H1 (cell line): Measurements from ENCODE around the gene UBAP2L.

ENCODE experiments used
- CTCF ChIP-seq, 3 experiments: IDR thresholded peaks; 1 replicate in 2 of 3; 2 replicates in 1 of 3; pipeline versions ENCODE4 v1.5.1 to v1.6.1; 2011; ENCODE audit warnings: low read length in 3 of 3, mild to moderate bottlenecking in 3 of 3, inconsistent platforms in 2 of 3, low read depth in 1 of 3, moderate library complexity in 1 of 3; ENCODE audit not compliant: insufficient read depth in 1 of 3; ENCODE audit errors: control extremely low read depth in 1 of 3
- EZH2 ChIP-seq: fragments of 200-600 bp; sonication (generic); IDR thresholded peaks from 2 replicates; pipeline ENCODE4 v1.7.1; 2012; ENCODE audit warnings: low read depth, mild to moderate bottlenecking, moderate library complexity, low read length, inconsistent platforms; ENCODE audit not compliant: severe bottlenecking
- NANOG ChIP-seq: IDR thresholded peaks from 2 replicates; pipeline ENCODE4 v1.6.1; 2011; ENCODE audit warnings: low read length, low read depth, mild to moderate bottlenecking, inconsistent platforms; ENCODE audit not compliant: insufficient read depth, poor library complexity, severe bottlenecking
- POLR2AphosphoS5 ChIP-seq: IDR thresholded peaks from 2 replicates; pipeline ENCODE4 v1.6.1; 2011; ENCODE audit warnings: low read depth, low read length
- SUZ12 ChIP-seq: fragments of 200-600 bp; sonication (generic); IDR thresholded peaks from 2 replicates; pipeline ENCODE4 v1.6.1; 2012; ENCODE audit warnings: mild to moderate bottlenecking, inconsistent platforms, low read length, moderate library complexity, mixed read lengths
- YY1 ChIP-seq: IDR thresholded peaks from 2 replicates; pipeline ENCODE4 v1.6.1; 2011; ENCODE audit warnings: low read depth, mild to moderate bottlenecking, low read length

DNA sequence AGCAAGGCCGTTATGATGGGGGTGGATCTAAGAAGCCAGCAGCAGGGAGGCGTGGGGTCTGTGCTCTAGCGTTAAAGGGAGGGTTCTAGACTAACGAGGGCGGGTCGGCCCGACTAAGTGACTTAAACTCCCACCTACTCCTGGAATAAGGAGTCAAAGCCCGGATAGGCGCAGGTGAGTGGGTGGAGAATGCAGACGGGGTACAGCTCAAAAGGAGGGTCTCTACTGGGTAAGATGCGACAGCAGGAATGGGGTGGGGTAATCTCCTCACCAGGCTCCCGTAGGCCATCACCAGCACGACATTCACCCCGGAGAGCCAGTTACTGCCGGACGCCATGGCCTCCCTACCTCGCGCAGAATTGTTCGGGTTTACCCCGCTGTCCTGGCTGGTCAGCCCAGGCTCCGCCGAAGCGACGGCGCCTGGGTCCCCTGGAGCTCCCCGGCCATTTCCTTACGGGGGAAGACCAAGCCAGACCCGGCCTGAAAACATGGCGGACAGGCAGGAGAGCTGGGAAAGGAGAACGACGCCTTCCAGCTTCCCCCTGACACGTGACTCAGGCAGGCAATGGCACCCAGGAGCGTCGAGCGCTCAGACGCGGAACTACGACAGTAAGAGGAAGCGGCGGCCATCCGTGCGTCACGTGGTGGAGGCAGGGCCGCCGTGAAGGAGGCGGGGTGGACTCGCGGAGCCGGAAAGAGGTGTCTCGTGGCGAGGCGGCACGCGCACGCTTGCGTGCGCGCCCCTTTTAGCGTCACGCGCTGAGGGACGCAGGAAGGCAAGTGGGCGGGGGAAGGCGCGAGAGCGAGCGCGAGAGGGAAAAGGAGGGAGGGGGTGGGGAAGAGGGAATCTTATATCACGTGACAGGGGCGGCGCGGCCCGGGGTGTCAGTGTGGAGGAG lies at the start of gene UBAP2L:
- TF ChIP-seq CTCF (IDR thresholded peaks at IDR 0.05; ENCODE audit: control extremely low read depth in 1 of 3, insufficient read depth in 1 of 3, low read depth in 1 of 3, low read length in 3 of 3): no peak
- TF ChIP-seq YY1: peak; percentile 98
- TF ChIP-seq SUZ12: no peak; the same call in 1 of the 2 replicates
- TF ChIP-seq EZH2: no peak
- peak; percentile 93 for TF ChIP-seq POLR2AphosphoS5
- no peak for TF ChIP-seq NANOG
